Measurements from ENCODE around the gene TNFRSF13B. TPM values are rescaled to one million over a fixed set of nuclear protein-coding genes. Genes with fewer than 3 reads are reported as not detected.
"Not testable (repeated sequence)": the region's sequence is repeated elsewhere in the genome, so short reads cannot be mapped to it uniquely, and the experiment has no call there.

The TNFRSF13B gene
- total RNA-seq, 1 donor from 2014 or later = not detected

GRCh38 chr17:16905593-16906191, 66.2 kb downstream of the TNFRSF13B start:
- H3K4me3 ChIP-seq (ENCODE audit: low read depth, low read length) = no peak overlapping the region
- peak; percentile 39 for DNase-seq (ENCODE audit: low read depth)
- H3K36me3 ChIP-seq (ENCODE audit: control insufficient read depth, insufficient read depth, low read length) = no peaks in the 10 kb centered on the region
- no peak for TF ChIP-seq CTCF (IDR thresholded peaks at IDR 0.05; ENCODE audit: insufficient read depth, low read length, poor library complexity, severe bottlenecking)
- H3K27me3 ChIP-seq (ENCODE audit: control insufficient read depth, insufficient read depth, low read length) = no peaks in the 10 kb centered on the region

DNA sequence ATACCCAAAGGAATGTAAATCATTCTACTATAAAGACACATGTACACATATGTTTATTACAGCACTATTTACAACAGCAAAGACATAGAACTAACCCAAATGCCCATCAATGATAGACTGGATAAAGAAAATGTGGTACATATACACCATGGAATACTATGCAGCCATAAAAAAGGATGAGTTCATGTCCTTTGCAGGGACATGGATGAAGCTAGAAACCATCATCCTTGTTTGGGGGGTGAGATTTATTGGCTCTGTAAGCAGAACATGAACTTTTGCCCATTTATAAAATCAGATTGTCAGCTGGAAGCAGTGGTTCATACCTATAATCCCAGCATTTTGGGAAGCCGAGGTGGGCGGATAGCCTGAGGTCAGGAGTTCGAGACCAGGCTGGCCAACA, 68.8 kb downstream of the TNFRSF13B start:
- H3K36me3 ChIP-seq (ENCODE audit: control insufficient read depth, insufficient read depth, low read length); DNase-seq (ENCODE audit: low read depth); H3K27me3 ChIP-seq (ENCODE audit: control insufficient read depth, insufficient read depth, low read length); H3K4me3 ChIP-seq (ENCODE audit: low read depth, low read length): not testable (repeated sequence)

- TF ChIP-seq CTCF (IDR thresholded peaks at IDR 0.05; ENCODE audit: insufficient read depth, low read length, poor library complexity, severe bottlenecking) = no peak
- H3K36me3 ChIP-seq (ENCODE audit: control insufficient read depth, insufficient read depth, low read length) = no peaks in the 10 kb centered on the region
- H3K27me3 ChIP-seq (ENCODE audit: control insufficient read depth, insufficient read depth, low read length) = no peaks in the 10 kb centered on the region
- DNase-seq (ENCODE audit: low read depth) = no peak
- H3K4me3 ChIP-seq (ENCODE audit: low read depth, low read length) = no peak overlapping the region
These were observed 71.5 kb downstream of the TNFRSF13B start for GRCh38 chr17:16900288-16900882.

- not testable (repeated sequence) for H3K4me3 ChIP-seq (ENCODE audit: low read depth, low read length)
These were observed 74.6 kb downstream of the TNFRSF13B start for GRCh38 chr17:16897211-16897896.

GRCh38 chr17:16896235-16896634, 75.7 kb downstream of the TNFRSF13B start:
- H3K36me3 ChIP-seq (ENCODE audit: control insufficient read depth, insufficient read depth, low read length); H3K27me3 ChIP-seq (ENCODE audit: control insufficient read depth, insufficient read depth, low read length); DNase-seq (ENCODE audit: low read depth); H3K4me3 ChIP-seq (ENCODE audit: low read depth, low read length): not testable (repeated sequence)

More at GRCh38 chr17:16897211-16897896, 74.6 kb downstream of the TNFRSF13B start:
- not testable (repeated sequence) for DNase-seq (ENCODE audit: low read depth); H3K36me3 ChIP-seq (ENCODE audit: control insufficient read depth, insufficient read depth, low read length); H3K27me3 ChIP-seq (ENCODE audit: control insufficient read depth, insufficient read depth, low read length)

- not testable (repeated sequence) for H3K36me3 ChIP-seq (ENCODE audit: control insufficient read depth, insufficient read depth, low read length); DNase-seq (ENCODE audit: low read depth); H3K27me3 ChIP-seq (ENCODE audit: control insufficient read depth, insufficient read depth, low read length)
These were observed 78.4 kb downstream of the TNFRSF13B start for GRCh38 chr17:16893527-16893926.

GRCh38 chr17:16892876-16893454, 79.0 kb downstream of the TNFRSF13B start:
- not testable (repeated sequence) for DNase-seq (ENCODE audit: low read depth); H3K27me3 ChIP-seq (ENCODE audit: control insufficient read depth, insufficient read depth, low read length); H3K36me3 ChIP-seq (ENCODE audit: control insufficient read depth, insufficient read depth, low read length); H3K4me3 ChIP-seq (ENCODE audit: low read depth, low read length)

More at GRCh38 chr17:16893527-16893926, 78.4 kb downstream of the TNFRSF13B start:
- not testable (repeated sequence) for H3K4me3 ChIP-seq (ENCODE audit: low read depth, low read length)

DNA sequence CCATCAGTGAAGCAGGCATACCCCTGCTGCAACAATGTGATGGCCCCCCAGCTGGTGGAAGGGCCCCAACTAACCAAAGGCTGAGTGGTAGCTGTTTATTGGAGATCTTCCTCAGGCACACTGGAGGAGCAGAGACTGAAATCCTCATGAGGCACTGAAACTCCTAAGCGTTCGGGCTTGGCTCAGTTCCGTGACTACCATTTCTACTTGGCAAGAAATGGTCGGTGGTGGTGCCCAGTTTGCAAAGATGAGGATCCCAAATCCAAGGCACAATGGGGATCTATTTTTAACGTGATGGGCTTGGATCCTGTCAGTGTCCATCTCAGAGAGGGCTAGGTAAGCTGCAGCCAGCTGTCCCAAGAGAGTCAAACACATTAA, 82.8 kb downstream of the TNFRSF13B start:
- no peak overlapping the region for H3K4me3 ChIP-seq (ENCODE audit: low read depth, low read length)
- no peak for DNase-seq (ENCODE audit: low read depth)
- H3K36me3 ChIP-seq (ENCODE audit: control insufficient read depth, insufficient read depth, low read length) = no peaks in the 10 kb centered on the region
- no peaks in the 10 kb centered on the region for H3K27me3 ChIP-seq (ENCODE audit: control insufficient read depth, insufficient read depth, low read length)
- no peak for TF ChIP-seq CTCF (IDR thresholded peaks at IDR 0.05; ENCODE audit: insufficient read depth, low read length, poor library complexity, severe bottlenecking)

Other genes starting within 250 kb of the TNFRSF13B start
- gene MPRIP, start 70.3 kb upstream of the TNFRSF13B start, total RNA-seq = 99.6 and 135 TPM in 2 replicates
- 4.8 and 9.7 TPM in 2 replicates for gene PLD6, start 234.2 kb upstream of the TNFRSF13B start, total RNA-seq